GM19238 (cell line): Measurements from ENCODE around the gene COL18A1.

ENCODE experiments used
- DNase-seq: peaks from one replicate; pipeline ENCODE4 v3.0.0; 2011; ENCODE audit warnings: low spot score; ENCODE audit not compliant: insufficient read length

COL18A1 gene

GRCh38 chr21:45479691-45480675, 75.0 kb downstream of the COL18A1 start:
- no peak for DNase-seq

GRCh38 chr21:45480701-45481500, 75.9 kb downstream of the COL18A1 start:
- no peak for DNase-seq

DNA sequence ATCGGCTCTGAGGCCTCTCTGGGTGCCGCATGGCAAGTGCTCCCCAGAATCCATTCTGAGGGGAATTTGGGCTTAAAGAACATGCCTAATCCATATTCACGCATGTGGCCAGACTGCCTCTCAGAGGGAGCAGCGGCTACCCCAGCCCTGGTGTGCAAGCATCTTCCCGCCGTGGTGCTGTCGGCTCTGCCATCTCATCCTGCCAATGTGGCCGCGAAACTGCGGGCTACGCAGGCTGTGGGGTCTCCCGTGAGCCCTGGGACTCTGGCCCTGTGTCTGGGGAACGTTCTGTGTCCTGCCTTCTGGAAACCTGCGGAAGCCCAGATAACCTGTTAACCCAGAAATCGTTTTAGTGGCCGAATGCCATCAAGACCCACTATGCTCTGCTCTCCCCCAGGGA, 76.6 kb downstream of the COL18A1 start:
- DNase-seq = no peak

GRCh38 chr21:45481977-45482898, 77.3 kb downstream of the COL18A1 start:
- no peak for DNase-seq

DNA sequence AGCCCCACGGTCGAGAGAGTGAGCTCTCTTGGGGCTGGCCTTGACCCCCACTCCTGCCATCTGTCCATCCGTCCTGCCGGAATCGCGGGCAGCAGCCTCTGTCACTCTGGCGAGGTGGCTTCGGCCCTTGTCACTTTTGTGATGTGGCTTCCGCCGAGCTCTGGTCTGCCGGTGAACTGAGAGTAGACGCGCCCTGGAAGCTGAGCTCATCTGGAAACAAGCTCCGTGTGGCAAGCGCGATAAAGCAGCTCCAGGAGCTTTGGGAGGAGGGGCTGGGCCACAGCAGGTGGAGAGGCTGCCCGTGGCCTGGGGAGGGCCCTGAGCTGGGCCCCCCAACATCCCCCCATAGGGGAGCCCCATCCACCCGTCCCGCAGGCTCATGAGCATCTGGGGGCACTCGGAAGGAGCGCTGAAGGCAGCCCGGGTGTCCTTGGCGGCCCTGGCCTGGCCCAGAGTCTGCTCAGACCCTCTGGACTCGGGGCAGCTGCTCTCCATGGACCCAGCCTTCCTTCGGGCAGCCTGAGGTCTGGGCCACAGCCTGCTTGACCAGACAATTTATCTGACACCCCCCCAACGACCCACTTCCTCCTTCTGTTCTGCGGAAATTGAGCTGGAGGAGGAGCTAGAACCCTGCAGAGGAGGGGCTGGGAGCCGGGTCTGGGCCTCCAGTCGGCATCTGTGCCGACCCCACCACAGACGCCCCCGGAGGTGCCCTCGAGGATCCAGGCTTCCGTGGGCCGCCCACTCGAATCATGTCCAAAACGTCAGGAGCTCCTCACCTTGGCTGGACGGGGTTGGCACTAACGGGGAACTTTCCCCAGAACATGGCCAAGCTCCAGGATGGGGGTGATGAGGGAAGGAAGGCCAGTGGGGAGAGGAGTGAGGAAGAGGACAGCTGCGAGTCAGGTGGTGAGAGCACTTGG, 78.2 kb downstream of the COL18A1 start:
- DNase-seq = no peak

- DNase-seq = no peak
Observed at GRCh38 chr21:45484318-45484717, 79.4 kb downstream of the COL18A1 start.

DNA sequence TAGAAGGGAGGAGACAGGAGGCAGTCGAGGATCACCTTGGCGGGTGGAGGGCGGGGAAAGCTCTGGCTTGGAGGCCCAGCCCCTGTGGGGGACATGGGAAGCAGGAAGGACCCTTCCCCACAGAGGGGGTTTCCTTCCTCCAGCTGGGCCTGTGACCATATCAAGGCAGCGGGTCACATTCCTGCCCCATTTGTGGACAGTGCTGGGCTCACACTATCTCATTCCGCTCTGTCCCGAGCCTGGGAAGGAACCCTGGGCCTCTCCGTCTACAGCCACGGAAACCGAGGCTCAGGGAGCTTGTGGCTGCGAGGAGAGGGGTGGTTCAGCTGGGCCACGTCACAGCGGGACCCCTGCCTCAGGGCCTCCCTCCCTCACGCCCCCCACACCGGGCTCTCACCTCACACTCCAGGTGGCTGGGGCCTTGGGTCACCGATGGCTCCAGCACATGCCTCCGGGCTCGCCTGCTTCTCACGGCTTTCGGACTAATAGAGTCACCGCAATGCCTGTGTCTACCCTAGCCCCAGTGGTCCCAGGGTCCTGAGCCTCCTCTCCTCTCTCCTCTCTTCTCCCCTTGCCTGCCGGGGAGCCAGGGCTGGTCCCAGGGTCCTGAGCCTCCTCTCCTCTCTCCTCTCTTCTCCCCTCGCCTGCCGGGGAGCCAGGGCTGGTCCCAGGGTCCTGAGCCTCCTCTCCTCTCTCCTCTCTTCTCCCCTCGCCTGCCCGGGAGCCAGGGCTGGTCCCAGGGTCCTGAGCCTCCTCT, 80.9 kb downstream of the COL18A1 start:
- DNase-seq = no peak

DNA sequence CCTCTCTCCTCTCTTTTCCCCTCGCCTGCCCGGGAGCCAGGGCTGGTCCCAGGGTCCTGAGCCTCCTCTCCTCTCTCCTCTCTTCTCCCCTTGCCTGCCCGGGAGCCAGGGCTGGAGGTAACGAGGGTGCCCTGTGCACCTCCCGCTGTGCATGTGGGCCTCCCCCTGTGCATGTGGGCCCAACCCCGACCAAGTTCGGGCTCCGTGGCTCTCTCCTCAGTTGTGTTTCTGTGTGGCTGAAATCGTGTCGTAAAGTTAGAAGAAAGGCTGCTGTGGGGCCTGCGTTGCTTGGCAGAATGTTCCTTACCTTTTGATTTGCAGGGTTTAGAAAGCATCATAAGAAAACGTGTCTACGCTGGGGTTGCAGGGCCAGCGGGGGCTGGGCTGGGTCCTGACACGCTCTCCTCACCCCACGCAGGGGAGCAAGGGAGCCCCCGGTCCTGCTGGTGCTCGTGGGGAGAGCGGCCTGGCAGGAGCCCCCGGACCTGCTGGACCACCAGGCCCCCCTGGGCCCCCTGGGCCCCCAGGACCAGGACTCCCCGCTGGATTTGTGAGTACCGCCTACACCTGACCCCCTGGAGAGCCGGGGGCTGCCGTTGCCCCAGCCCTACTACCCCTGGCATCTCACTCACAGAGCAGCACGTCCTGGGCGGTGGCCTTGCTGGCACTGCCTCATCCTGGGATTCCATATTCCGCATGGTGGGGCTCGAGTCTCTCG, 81.6 kb downstream of the COL18A1 start:
- DNase-seq = no peak

GRCh38 chr21:45487161-45487806, 82.3 kb downstream of the COL18A1 start:
- DNase-seq = no peak

DNA sequence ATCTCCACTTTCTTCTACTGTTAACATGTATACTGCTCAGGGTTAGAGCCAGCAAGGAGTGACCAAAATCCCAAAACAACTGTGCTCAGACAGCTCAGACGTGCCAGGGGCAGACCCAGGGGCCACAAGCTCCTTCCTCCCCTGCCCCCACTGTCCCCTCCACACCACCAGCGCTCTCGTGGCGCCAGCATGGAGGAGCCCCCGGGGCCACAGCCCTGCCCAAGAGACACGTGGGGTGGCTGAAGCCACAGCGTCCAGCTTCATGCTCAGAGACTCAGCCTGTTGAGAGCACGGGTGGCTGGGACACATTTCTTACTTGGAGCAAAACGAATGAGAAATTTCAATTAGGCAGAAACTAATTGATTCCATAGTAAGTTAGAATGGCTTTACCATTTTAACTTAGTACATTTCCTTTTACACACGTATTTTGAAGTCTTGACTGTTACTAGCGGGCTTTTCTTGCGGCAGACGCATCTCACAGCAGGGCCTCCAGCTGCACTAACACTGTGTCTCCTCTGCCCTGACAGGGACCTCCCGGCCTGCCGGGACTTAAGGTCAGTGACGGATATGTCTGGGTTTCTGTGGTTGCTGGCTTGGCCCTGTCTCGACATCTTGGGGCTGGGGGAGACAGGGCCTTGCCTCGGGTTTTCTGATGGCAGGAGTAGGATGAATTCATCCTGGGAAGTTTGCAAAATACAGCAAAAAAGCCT, 83.1 kb downstream of the COL18A1 start:
- DNase-seq = no peak

DNA sequence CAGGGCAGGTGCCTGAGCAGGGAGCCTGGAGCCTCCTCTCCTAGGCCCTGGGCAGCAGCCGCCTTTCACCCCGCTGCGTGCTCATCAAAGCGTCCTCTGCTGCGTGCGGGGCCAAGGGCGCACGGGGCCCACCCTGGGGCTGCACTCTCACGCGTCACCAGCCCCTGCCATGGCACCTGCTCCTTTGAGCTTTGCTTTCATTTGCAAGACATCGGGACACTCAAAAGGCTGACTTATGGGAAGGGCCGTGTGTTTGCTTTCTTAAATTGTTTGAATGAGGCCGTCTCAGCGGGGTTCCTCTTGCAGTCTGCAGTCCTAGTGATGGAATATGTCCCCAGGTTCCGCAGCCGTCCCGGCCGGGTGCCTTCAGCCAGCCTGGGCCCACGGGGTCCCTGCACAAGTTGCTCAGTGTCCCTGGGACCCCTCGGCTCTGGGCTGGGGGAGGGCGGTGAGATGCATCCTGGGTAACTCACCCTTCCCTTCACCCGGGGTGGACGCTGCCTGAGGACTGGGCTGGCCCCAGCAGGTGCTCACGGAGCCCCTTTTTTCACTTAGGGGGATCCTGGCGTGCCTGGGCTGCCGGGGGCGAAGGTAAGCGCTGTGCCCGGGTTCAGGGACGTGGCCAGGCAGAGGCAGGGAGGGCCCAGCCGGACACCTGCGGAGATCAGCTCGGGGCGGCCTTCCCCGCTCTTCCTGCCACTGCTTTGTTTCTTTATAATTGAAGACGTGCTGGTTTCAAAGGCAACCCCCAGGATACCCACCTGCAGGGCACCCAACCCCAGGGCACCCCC, 84.2 kb downstream of the COL18A1 start:
- no peak for DNase-seq

DNA sequence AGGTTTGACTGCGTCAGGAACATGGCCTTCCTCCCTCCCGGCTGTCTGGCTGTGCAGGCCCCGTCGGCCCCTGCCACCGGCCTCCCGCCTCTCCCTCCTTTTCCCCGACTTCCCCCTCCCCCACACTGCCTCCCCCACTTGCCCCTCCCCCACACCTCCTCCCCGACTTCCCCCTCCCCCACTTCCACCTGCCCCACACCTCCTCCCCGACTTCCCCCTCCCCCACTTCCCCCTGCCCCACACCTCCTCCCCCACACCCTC, 84.7 kb downstream of the COL18A1 start:
- DNase-seq = no peak

- DNase-seq = no peak
Observed at GRCh38 chr21:45490049-45490731, 85.2 kb downstream of the COL18A1 start.

DNA sequence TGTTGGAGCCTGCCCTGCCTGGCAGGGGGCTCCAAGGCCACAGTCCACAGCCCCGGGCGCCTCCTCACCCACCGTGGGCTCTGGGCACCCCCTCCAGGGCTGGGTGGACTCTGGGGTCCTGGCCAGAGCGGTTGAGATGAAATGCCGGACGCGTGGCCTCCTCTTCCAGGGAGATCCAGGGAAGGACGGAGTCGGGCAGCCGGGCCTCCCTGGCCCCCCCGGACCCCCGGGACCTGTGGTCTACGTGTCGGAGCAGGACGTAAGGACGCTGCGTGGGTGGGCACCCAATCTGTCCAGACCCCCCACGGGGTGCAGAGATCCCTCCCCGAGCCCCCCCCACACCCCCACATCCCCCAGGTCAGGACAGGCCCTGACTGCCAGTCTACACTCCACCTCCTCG, 86.1 kb downstream of the COL18A1 start:
- no peak for DNase-seq

GRCh38 chr21:45491623-45492022, 86.7 kb downstream of the COL18A1 start:
- no peak for DNase-seq

GRCh38 chr21:45492765-45493164, 87.8 kb downstream of the COL18A1 start:
- DNase-seq = no peak
